COR-L47 (cell line): ENCODE results near the gene TJP3.

Experiments
- DNase-seq: peaks from one replicate; lab custom pipeline; 2025; lab: John Stamatoyannopoulos, UW

TJP3 gene

DNA sequence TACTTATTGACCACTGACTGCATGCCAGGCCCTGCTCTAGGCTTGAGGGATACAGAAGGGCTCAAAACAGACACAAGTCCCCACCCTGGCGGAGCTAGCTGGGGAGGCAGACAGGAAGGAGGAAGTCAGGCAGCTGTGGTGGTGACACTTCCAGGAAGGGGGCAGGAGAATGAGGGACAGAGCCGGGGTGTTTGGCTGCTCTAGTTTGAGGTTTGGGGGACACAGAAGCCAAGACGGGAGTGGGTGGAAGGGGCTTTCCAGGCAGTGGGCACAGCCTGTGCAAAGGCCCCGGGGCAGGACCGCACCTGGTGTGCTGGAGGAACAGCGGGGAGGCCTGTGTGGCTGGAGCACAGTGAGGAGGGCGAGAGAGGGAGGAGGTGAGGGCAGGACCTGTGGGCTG is 58.3 kb downstream of the TJP3 start:
- DNase-seq = no peak

DNA sequence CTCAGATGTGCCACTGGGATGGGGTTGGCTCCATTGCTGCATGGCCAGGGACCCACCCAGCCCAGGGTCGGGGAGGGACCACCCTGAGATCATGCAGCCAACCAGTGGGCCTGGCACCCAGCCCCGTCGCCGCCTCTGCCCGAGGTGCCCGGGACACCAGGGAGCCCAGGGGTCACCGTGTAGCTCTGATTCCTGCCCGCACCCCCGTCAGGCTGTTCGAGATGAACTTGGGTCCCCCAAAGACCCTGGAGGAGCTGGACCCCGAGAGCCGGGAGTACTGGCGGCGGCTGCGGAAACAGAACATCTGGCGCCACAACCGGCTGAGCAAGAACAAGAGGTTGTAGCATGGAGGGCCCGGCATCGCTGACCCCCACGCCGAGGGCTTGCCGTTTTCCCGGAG is 58.9 kb downstream of the TJP3 start:
- no peak for DNase-seq

DNA sequence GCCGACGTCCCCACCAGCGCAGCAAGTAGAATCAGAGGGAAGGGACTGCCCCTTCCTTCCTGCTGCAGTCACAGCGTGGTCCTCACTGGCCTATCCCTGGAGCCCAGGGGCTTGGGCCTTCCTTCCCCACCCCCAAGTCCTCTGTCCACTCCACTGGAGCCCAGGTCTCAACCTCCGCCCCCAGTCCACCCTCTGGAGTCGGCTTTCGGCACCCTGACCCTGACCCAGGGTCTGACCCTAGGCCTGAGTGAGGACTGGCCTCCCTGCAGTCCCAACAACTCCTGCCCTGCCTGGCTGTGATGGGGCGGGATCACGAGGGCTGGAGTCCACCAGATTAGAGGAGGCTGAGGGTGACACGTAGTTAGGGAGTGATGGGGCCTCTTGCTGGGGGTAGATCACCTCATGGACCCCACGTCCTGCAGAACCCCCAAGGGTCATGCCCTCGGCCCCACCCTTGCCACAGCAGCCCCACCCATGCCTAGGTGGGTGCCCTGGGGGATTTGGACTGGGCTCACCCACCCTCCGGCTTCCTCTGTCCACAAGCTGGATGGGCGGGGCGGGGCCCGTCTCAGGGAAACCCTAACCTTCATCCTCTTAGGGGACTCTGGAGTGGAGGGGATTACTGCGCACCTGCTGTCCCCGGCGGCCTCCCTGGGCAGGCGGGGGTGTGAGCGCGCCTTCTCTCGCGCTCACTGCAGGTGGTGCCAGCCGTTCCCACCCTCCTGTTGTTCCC is 60.0 kb downstream of the TJP3 start:
- DNase-seq = no peak

DNA sequence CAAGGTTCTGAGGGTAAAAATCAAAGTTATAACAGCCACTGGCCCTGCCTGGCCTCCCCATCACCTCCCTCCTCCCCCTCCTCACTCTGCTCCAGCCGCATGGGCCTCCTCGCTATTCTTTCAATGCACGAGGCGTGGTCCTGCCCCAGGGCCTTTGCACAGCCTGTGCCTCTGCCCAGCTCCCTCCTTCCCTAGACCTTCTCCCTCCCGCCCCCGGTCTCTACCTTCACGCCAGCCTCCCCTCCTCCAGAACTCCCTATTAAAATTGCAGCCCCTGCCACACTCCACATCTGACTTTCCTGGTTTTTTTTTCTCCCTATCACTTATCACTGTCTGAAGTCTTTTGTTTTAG is 60.5 kb downstream of the TJP3 start:
- no peak for DNase-seq

DNA sequence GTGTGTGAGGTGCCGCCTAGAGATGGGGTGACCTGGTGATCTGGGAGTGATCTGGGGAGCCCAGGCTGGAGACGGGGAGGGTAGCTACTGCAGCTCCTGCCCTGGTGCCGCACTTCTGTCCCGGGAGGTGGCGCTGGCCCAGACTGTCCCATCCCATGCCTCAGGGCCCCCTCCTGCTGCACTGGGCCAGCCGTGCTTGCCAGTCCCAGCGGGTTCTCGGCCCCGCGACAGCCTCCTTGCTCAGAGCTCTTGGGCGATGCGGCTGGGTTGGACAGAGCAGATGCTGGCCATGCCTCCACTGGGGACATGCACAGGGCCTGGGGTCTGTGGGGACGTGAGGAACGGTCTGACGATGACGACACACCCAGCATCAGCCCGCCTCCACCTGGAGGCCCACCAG is 61.3 kb downstream of the TJP3 start:
- no peak for DNase-seq

DNA sequence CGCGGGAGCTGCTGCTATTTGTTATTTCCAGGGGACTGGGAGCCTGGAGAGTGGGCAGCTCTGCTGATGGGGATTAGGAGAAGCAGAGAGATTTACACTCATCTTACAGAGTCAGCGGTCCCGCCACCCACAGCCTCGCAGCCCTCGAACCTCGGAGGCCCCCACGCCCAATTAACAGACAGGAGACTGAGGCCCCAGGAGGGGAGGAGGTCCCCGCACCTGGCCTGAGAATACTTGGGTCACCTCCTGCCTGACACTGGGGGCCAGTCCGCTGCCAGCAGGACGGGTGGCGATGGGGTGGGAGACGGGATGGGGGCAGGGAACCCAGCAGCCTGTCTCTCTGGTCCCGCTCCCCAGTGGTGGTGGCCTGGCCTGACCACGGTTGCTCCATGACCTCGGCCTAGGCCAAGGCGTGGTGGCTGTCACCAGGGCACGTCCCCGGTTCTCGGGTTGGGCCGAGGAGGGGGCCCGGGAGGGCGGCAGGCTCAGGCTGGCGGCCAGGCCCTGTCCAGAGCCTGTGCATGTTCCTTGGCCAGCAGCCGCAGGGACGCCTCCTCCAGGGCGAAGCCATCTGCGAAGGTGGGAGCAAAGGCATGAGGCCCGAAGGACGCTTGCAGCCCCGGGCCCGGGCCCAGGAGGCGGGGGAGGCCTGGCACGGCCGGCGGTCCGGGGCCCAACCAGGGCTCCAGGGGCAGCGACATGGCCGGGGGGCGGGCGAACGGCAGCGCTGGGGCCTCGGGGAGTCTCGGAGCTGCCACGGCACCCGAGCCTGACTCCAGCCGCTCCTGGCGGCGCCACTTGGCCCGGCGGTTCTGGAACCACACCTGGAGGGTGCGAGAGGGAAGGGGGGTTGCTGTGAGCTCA is 62.2 kb downstream of the TJP3 start:
- no peak for DNase-seq

DNA sequence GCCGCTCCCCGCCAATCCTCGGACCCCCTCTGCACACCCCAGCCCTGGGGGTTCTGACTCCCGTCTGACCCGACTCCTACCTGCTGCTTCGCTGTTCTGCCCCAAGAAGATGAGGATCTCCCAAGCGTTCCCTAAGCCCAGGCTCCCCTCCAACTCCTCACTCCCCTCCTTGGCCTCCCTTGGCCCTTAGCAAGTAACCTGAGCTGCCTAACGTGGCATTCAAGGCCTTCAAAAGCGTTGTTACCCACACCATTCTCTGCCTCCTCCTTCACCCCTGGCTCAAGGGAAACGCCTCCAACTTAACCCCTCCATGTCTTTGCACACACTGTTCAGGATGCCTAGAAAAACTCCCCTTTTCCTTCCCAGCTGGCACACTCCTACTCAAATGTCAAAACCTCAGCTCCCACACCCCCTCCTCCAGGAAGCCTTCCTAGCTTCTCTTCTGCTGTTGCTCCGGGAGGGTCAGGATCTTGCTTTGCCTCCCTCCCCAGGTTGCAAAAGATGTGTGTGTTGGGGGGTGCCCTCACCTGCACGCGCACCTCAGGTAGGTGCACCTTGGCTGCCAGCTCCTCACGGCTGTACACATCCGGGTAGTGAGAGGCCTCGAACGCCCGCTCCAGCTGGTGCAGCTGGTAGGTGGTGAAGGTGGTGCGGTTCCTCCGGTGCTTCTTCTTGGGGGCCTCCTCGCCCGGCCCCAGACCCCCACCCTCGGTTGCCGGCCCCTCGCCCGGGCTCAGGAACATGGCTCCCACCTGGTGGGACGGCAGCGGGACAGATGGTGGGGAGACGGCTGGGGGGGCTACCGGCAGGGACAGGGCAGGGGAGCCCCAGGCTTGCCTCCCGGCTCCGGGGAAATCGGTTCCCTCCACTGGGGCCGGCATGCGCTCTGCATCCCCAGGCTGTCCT is 63.1 kb downstream of the TJP3 start:
- DNase-seq = no peak

DNA sequence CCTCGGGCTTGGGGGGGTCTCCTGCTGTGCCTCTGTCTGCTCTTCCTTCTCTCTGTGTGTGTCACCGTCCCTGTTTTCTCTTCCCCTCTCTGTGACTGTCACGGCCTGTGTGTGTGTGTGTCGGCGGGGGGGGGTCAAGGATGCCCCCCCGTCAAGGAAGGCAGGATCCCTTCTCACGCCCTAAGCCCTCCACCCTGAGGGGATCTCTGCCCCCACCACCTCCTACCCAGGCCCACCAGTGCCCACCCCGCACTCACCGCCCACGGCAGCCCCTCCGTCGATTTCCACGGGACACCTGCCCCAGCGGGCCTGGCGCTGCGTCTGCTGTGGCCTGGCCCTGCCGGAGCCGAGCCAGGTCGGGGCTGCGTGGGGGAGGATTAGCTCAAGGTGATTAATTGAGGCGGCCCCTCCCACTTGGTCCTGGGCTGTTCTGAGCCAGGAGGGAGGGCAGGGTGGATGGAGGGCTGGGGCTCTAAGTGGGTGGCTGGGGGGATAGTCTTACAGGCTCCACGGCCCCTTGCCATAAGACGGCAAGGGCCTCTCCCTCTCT is 63.8 kb downstream of the TJP3 start, which contains the start of gene RAX2:
TSS of gene RAX2 (minus strand) at position 323 of the 550 bp plus-strand sequence. CDS start 486 bp downstream, outside the sequence.
- no peak for DNase-seq

DNA sequence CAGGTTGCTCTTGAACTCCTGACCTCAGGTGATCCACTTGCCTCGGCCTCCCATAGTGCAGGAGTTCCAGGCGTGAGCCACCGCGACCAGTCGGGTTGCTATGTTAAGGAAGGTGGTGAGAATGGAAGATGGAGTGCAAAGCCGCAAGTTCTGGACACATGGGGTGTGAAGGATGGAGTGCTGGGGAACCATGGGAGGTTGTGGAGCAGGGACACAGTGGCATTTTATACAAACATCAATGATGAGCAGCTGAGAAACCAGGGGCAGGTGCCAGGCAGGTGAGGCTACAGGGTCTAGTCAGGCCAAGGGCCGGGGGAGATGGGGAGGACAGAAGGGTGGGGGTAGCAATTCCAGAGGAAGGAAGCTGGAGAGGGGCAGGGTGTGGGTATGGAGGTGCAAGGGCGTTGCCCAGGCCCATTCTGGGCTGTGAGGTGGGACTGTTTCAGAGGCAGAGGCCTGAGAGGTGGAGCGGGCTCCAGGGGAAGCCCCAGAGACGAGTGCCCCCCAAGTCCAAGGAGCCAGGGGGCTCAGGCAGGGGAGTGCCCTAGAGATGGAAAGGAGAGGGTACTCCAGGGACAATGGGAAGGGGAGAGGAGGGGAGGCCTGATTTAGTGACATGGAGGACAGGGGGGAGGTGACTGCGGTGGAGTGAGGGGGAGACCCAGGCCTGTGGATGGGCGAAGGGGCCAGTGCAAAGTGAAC is 65.8 kb downstream of the TJP3 start:
- no peak for DNase-seq

DNA sequence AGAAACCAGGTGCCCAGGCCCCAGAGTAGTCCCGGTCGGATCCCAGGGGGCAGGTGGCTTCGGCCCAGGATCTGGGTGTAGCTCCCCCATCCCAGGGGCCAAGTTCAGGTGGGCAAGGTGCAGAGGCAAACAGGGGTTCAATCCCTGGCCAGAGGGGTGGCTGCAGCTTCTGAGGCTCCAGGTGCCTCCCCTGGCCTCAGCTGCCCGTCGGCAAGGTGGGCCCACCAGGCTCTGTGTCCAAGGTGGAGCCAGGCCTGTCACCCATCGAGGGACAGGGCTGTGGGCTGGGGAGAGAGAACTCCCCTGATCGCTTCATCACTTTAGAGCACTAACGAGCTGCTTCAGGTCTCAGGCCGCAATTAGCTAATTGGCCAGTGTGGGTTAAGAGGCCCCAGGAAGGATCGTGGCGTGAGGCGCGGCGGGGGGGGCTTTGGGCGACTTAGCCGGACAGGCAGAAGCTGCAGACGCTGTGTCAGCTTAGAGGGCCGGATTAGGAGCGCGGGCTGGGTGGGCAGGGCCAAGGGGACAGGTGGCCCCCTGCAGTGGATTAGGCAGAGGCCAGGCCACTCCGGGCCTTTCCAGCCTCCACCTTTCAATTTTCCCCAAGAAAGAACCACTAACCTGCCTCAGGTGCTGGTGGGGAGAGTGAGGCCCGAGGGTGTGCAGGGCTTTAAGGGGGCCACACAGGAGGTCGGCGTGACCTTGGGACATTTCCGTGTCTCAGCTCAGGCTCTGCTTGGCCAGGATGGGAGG is 66.6 kb downstream of the TJP3 start:
- DNase-seq = no peak

DNA sequence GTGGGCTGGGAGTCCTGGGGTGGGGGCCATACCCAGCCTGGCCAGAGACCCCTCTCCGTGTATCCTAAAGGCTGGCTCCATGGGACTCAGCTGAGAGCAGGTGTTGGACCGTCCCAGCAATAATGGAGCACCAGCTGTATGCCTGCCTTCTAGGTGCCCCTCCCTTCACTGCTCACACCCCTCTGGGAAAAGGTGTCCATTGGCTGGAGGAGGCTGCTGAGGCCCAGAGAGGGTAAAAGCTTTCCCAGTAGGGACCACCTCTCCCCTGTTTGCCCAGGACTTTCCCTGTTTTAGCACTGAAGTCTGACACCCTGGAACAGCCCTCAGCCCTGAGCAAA is 67.2 kb downstream of the TJP3 start:
- DNase-seq = no peak

DNA sequence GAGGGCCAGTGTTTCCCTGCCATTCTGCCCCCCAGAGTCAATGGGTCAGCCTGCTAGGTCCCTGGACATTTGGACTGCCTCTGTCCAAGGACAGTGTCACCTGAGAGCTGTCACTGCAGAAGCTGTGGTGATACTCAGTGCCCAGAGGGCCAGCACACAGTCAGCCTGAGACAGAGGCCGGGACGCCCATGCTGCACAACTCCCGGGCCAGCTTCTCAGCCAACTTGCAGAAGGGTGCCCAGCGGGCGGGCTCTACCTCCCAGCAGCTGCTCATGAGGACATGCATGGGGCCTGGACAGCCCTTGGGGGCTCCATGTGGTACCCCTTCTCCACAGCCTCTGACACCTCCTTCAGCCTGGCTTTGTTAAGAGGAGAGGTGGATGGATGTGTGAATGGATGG is 67.6 kb downstream of the TJP3 start:
- DNase-seq = no peak

DNA sequence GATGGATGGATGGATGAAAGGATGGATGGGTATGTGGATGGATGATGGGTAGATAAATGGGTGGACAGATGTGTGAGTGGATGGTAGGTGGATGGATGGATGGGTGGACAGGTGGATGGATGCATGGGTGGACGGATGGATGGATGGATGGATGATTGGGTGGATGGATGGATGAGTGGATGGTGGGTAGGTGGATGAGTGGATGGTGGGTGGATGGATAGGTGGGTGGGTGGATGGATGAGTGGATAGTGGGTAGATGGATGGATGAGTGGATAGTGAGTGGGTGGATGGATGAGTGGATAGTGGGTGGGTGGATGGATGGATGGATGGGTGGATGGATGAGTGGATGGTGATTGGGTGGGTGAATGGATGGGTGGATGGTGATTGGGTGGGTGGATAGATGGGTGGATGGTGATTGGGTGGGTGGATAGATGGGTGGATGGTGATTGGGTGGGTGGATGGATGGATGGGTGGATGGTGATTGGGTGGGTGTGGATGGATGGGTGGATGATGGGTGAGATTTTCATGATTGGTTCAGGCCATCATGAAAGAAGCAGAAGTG is 68.4 kb downstream of the TJP3 start:
- DNase-seq = no peak

DNA sequence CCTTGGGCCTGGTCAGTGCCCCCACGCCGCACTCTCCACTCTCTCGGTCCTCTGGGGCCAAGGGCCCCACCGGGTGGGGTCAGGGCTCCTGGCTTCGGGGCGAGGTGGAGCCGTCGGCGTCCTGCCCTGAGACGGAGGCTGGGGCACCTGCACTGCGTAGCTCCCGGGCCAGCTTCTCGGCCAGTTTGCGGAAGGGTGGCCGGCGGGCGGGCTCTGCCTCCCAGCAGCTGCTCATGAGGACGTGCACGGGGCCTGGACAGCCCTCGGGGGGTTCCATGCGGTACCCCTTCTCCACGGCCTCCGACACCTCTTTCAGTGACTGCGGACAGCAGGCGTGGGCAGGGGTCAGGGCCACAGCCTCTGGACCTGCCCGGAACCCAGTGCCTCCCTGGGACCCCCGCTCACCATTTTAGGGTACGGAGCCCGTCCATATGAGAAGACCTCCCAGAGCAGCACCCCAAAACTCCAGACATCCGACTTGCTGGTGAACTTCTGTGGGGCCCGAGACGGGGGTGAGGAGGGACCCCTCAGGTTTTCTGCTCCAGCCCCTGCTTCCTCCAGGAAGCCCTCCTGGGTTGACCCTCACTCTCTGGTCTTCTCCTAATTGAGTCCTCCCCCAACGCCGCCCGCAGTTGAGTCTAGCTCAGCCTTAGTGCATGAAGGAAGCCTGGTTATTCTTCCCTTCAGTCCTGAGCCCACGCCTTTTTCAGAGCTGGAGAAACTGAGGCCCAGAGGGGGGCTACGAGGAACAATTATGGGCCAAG is 70.1 kb downstream of the TJP3 start:
- no peak for DNase-seq

DNA sequence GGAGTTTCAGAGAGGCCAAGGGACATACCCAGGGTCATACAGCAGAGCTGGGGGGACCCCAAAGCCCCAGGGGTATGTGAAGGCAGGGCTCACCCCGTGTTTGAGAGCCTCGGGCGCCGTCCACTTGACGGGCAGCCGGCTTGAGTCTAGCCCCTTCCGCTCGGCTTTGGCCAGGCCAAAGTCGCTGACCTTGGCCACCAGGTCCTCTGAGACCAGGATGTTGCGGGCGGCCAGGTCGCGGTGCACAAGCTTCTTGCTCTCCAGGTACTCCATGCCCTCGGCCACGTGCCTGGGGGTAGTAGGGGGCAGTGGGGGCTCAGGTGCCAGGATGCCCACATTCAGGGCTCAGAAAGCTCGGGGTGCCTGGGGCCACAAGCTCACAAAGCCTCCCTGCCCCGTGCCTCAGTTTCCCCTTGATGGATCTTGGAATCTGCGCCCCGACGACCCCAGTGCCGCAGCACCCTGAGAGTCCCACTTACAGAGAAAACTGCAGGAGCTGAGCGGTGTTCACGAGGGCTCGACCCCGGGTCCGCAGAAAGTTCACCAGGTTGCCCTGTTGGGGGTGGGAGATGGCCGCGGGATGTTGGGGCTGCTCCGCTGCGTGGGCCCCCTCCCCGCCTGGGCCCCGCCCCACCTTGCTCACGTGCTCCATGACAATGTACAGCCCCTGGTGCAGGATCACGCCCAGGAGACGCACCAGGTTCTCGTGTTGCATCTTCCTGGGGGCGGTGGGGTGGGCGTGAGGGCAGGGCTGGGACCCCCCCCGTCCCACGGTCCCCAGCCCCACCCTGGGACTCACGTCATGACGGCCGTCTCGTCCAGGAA is 70.9 kb downstream of the TJP3 start:
- DNase-seq = no peak

DNA sequence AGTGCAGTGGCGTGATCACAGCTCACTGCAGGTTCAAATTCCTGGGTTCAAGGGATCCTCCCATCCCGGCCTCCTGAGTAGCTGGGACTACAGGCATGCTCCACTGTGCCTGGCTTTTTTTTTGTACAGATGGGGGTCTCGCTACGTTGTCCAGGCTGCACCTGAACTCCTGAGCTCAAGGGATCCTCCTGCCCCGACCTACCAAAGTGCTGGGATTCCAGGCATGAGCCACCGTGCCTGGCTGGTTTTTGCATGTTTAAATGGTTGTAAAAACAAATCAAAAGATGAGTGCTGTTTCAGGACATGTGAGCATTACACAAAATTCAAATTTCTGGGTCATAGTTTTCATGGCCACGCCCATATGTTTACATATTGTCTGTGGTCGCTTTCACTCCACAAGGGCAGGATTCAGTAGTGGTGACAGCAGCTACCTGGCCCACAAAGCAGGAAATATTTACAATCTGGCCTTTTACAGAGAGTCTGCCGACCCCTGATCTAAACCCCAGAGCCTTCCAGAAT is 72.7 kb downstream of the TJP3 start:
- no peak for DNase-seq

DNA sequence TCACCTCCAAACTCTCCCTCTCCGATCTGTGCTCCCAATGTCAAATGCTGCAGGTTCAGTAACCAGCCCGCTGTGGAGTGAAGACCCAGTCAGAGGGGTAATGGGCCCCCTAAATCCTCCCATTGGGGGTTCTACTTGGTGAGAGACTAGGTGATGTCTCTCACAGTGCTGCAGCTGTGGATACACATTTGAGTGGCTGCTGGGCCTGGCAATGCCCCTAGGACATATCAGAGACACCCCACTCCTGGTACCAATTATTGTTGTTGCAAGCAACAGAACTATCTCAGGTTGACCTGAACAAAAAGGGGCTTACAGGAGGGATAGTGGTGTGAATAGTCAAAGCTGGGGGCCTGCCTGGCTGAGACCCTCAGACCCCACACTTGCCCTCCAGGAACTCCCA is 73.4 kb downstream of the TJP3 start:
- no peak for DNase-seq

DNA sequence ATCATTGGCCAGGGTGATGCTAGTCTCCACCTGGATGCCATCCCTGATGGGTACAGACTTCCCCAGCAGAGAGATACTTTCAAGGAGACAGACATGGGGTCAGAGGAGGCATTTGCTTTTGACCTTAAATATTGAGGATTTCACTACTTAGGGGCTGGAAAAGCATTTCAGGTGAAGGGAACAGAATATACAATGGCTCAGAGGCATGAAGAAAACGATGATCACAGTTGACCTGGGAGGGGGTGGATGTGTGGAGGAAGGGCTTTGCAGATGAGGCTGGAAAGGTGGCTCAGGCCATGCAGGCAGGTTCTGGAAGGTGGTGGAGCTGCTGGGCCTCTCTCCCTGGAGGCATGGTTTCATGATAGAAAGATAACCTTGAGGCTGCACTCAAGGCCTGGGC is 74.1 kb downstream of the TJP3 start:
- DNase-seq = no peak

DNA sequence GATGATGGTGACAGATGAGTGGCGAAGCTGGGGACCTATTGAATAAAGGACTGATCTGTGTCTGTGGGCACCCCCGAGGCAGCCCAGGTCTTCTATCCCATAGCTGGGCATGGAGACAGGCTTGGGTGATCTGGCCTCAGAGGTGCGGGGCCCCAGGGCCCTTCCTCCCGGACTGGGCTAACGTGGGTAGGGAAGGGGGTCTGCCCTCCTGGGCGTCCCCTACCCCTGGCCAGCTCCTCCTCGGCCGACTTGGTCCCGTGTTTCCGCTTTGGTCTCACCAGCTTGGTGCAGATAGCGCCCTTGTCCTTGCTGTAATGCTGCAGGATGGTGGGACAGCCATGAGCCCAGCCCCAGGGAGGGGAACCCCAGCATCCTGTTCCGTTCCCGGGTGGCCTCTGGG is 74.7 kb downstream of the TJP3 start:
- no peak for DNase-seq
